Mesenchymal stem cell (in vitro differentiated cells and primary cell): ENCODE measurements around the gene SLC22A31.
A peak's percentile ranks its signal among the peaks of the same experiment; 100 is the strongest.

Experiments used
- DNase-seq: peaks from one replicate; pipeline ENCODE4 v3.0.0-alpha.2; 2013
- H2AFZ ChIP-seq: one replicate; pipeline ENCODE4 v1.6.1; 2013; ENCODE audit warnings: low read depth, mild to moderate bottlenecking, control low read depth, inconsistent platforms, low read length, moderate library complexity
- H2AK5ac ChIP-seq: 2 replicates; pipeline ENCODE4 v1.6.1; 2013; ENCODE audit warnings: low read length, moderate library complexity, mild to moderate bottlenecking, inconsistent platforms; ENCODE audit not compliant: severe bottlenecking
- H2BK120ac ChIP-seq: one replicate; pipeline ENCODE4 v1.6.1; 2013; ENCODE audit warnings: low read depth, mild to moderate bottlenecking, inconsistent platforms, low read length, moderate library complexity
- H2BK12ac ChIP-seq, 2 experiments: one replicate each; pipeline ENCODE4 v1.6.1; 2013; ENCODE audit warnings: inconsistent platforms in 2 of 2, low read length in 2 of 2, mild to moderate bottlenecking in 2 of 2, moderate library complexity in 2 of 2, control low read depth in 1 of 2
- H2BK15ac ChIP-seq: one replicate; pipeline ENCODE4 v1.6.1; 2013; ENCODE audit warnings: mild to moderate bottlenecking, low read depth, inconsistent platforms; ENCODE audit not compliant: poor library complexity, severe bottlenecking
- H2BK5ac ChIP-seq: 2 replicates; pipeline ENCODE4 v1.6.1; 2013; ENCODE audit warnings: low read depth, mild to moderate bottlenecking, low read length, control low read depth, inconsistent platforms; ENCODE audit not compliant: poor library complexity, severe bottlenecking
- H3K14ac ChIP-seq, 2 experiments: one replicate each; pipeline ENCODE4 v1.6.1; 2013; ENCODE audit warnings: inconsistent platforms in 2 of 2, low read length in 2 of 2, control low read depth in 1 of 2, mild to moderate bottlenecking in 1 of 2, moderate library complexity in 1 of 2
- H3K18ac ChIP-seq, 2 experiments: one replicate each; pipeline ENCODE4 v1.6.1; 2013; ENCODE audit warnings: inconsistent platforms in 2 of 2, low read length in 2 of 2, control low read depth in 1 of 2, low read depth in 1 of 2, mild to moderate bottlenecking in 1 of 2
- H3K23ac ChIP-seq, 2 experiments: one replicate each; pipeline ENCODE4 v1.6.1; 2013; ENCODE audit warnings: inconsistent platforms in 2 of 2, low read length in 2 of 2, mild to moderate bottlenecking in 2 of 2, moderate library complexity in 2 of 2, control low read depth in 1 of 2
- H3K27ac ChIP-seq: 2 replicates; pipeline ENCODE4 v1.5.1; 2013; ENCODE audit warnings: mild to moderate bottlenecking, moderate library complexity, low read length, control low read depth, inconsistent platforms; ENCODE audit not compliant: poor library complexity, severe bottlenecking
- H3K27me3 ChIP-seq, 2 experiments: 2 replicates each; pipeline versions ENCODE4 v1.6.1 to v1.7.0; 2013; ENCODE audit warnings: low read length in 2 of 2, mild to moderate bottlenecking in 2 of 2, moderate library complexity in 2 of 2, control low read depth in 1 of 2, inconsistent platforms in 1 of 2; ENCODE audit not compliant: control insufficient read depth in 1 of 2, insufficient read depth in 1 of 2
- H3K36me3 ChIP-seq, 2 experiments: 2 replicates each; pipeline versions ENCODE4 v1.6.1 to v1.7.0; 2013; ENCODE audit warnings: low read length in 2 of 2, control low read depth in 1 of 2, inconsistent platforms in 1 of 2, low read depth in 1 of 2, mild to moderate bottlenecking in 1 of 2; ENCODE audit not compliant: insufficient read depth in 2 of 2, control insufficient read depth in 1 of 2
- H3K4ac ChIP-seq, 2 experiments: one replicate each; pipeline ENCODE4 v1.6.1; 2013; ENCODE audit warnings: inconsistent platforms in 2 of 2, low read length in 2 of 2, mild to moderate bottlenecking in 2 of 2, moderate library complexity in 2 of 2, control low read depth in 1 of 2, low read depth in 1 of 2
- H3K4me1 ChIP-seq: 2 replicates; pipeline ENCODE4 v1.6.1; 2013; ENCODE audit warnings: low read depth, low read length, control low read depth; ENCODE audit not compliant: control insufficient read depth, insufficient read depth
- H3K4me2 ChIP-seq: 2 replicates; pipeline ENCODE4 v1.6.1; 2013; ENCODE audit warnings: low read length, mild to moderate bottlenecking, inconsistent platforms; ENCODE audit not compliant: poor library complexity, severe bottlenecking
- H3K4me3 ChIP-seq, 2 experiments: 2 replicates each; pipeline versions ENCODE4 v1.5.1 to v1.7.0; 2013; ENCODE audit warnings: low read length in 2 of 2, mild to moderate bottlenecking in 2 of 2, control low read depth in 1 of 2, low read depth in 1 of 2; ENCODE audit not compliant: insufficient read depth in 1 of 2
- H3K79me1 ChIP-seq: replicated peaks from 2 replicates; pipeline ENCODE4 v1.6.1; 2013; ENCODE audit warnings: mild to moderate bottlenecking, control low read depth, low read length, inconsistent platforms; ENCODE audit not compliant: poor library complexity, severe bottlenecking
- H3K9ac ChIP-seq: 2 replicates; pipeline ENCODE4 v1.7.0; 2013; ENCODE audit warnings: mild to moderate bottlenecking, low read length, moderate library complexity
- H3K9me3 ChIP-seq: 2 replicates; pipeline ENCODE4 v1.7.0; 2013; ENCODE audit warnings: mild to moderate bottlenecking, low read length; ENCODE audit not compliant: control insufficient read depth
- H4K8ac ChIP-seq: one replicate; pipeline ENCODE4 v1.6.1; 2013; ENCODE audit warnings: inconsistent platforms, mild to moderate bottlenecking, low read length, moderate library complexity
- H4K91ac ChIP-seq: one replicate; pipeline ENCODE4 v1.6.1; 2013; ENCODE audit warnings: mild to moderate bottlenecking, low read length, inconsistent platforms
- WGBS: methylation state at CpG from one replicate; pipeline ENCODE4 v1.1.7; 2013; ENCODE audit warnings: mixed read lengths; 5-methylcytosine and 5-hydroxymethylcytosine counted together

The SLC22A31 gene

GRCh38 chr16:89184933-89185794, 15.2 kb downstream of the SLC22A31 start:
- Histone ChIP-seq H3K79me1 (no peaks in the 10 kb centered on the region), H4K8ac (no peak overlapping the region), H4K91ac (no peak overlapping the region), H3K27ac (no peak overlapping the region), H3K36me3 (no peaks in the 10 kb centered on the region), H2BK15ac (no peak overlapping the region), H2BK12ac (no peak overlapping the region), H3K9me3 (no peaks in the 10 kb centered on the region), H3K9ac (no peak overlapping the region), H2AK5ac (no peak overlapping the region), H3K4me2 (no peak overlapping the region), H3K4me1 (no peaks in the 10 kb centered on the region), H2BK120ac (no peak overlapping the region), H3K4me3 (no peak overlapping the region), H3K23ac (no peak overlapping the region), H3K4ac (no peak overlapping the region), H3K18ac (no peak overlapping the region), H2AFZ (no peak overlapping the region), H2BK5ac (no peak overlapping the region), H3K14ac (no peak overlapping the region), H3K27me3 (peaks cover 8 to 40% of the 10 kb centered on the region in 2 experiments)
- WGBS, result 89% methylated on average over 48 of the region's 48 CpGs
- DNase-seq, result no peak

GRCh38 chr16:89184677-89184932, 15.7 kb downstream of the SLC22A31 start:
- Histone ChIP-seq H3K27ac (no peak overlapping the region), H4K91ac (peak overlapping the region; percentile 11), H2BK12ac (no peak overlapping the region), H3K4me1 (no peaks in the 10 kb centered on the region), H2AK5ac (no peak overlapping the region), H3K36me3 (no peaks in the 10 kb centered on the region), H4K8ac (no peak overlapping the region), H3K4me2 (no peak overlapping the region), H2BK15ac (no peak overlapping the region), H2AFZ (no peak overlapping the region), H3K9ac (no peak overlapping the region), H2BK5ac (no peak overlapping the region), H3K79me1 (no peaks in the 10 kb centered on the region), H2BK120ac (no peak overlapping the region), H3K4me3 (no peak overlapping the region), H3K14ac (peak overlapping the region in 1 of 2 experiments; percentile 9), H3K4ac (no peak overlapping the region), H3K9me3 (no peaks in the 10 kb centered on the region), H3K27me3 (peaks cover 12 to 45% of the 10 kb centered on the region in 2 experiments), H3K18ac (no peak overlapping the region), H3K23ac (no peak overlapping the region)
- no peak for DNase-seq
- 86% methylated on average over 9 of the region's 9 CpGs for WGBS

GRCh38 chr16:89183975-89184676, 16.2 kb downstream of the SLC22A31 start:
- Histone ChIP-seq H3K18ac (no peak overlapping the region), H3K4me3 (no peak overlapping the region), H2AK5ac (no peak overlapping the region), H3K79me1 (no peaks in the 10 kb centered on the region), H3K9me3 (no peaks in the 10 kb centered on the region), H3K9ac (no peak overlapping the region), H3K4me1 (no peaks in the 10 kb centered on the region), H4K91ac (peak overlapping the region; percentile 11), H3K4ac (no peak overlapping the region), H2BK5ac (no peak overlapping the region), H2AFZ (no peak overlapping the region), H2BK15ac (no peak overlapping the region), H3K23ac (no peak overlapping the region), H4K8ac (no peak overlapping the region), H3K36me3 (no peaks in the 10 kb centered on the region), H3K14ac (peak overlapping the region in 1 of 2 experiments; percentile 9), H2BK120ac (no peak overlapping the region), H3K27me3 (peaks cover 12 to 47% of the 10 kb centered on the region in 2 experiments), H2BK12ac (no peak overlapping the region), H3K27ac (no peak overlapping the region), H3K4me2 (no peak overlapping the region)
- WGBS, result 88% methylated on average over 26 of the region's 26 CpGs
- no peak for DNase-seq

DNA sequence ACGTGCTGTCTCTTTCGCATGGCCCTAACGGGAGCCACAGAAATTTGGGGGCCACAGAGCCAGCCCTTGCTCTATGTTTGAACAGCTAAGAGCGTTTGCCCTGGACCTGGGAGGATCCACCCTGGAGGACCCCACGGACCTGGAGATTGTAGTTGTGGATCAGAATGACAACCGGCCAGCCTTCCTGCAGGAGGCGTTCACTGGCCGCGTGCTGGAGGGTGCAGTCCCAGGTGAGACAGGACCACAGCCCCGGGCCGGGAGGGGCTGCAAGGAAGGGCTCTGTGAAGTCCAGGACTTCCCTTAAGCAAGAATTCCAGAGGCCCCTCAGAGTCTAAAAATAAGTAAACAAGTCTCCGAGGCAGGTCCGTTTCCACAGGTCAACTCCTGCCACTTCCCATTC, 16.9 kb downstream of the SLC22A31 start:
- DNase-seq, result no peak
- no peak overlapping the region for H3K14ac ChIP-seq
- no peak overlapping the region for H3K4me3 ChIP-seq
- no peaks in the 10 kb centered on the region for H3K36me3 ChIP-seq
- H2BK120ac ChIP-seq, result no peak overlapping the region
- no peaks in the 10 kb centered on the region for H3K9me3 ChIP-seq
- peaks cover 12 to 52% of the 10 kb centered on the region in 2 experiments for H3K27me3 ChIP-seq
- no peak overlapping the region for H3K9ac ChIP-seq
- H2AK5ac ChIP-seq, result no peak overlapping the region
- H3K4me1 ChIP-seq, result no peaks in the 10 kb centered on the region
- H2AFZ ChIP-seq, result no peak overlapping the region
- H3K23ac ChIP-seq, result no peak overlapping the region
- no peak overlapping the region for H3K27ac ChIP-seq
- H2BK12ac ChIP-seq, result no peak overlapping the region
- H4K8ac ChIP-seq, result no peak overlapping the region
- H3K18ac ChIP-seq, result no peak overlapping the region
- no peak overlapping the region for H3K4ac ChIP-seq
- H4K91ac ChIP-seq, result no peak overlapping the region
- H2BK15ac ChIP-seq, result no peak overlapping the region
- H2BK5ac ChIP-seq, result no peak overlapping the region
- no peak overlapping the region for H3K4me2 ChIP-seq
- H3K79me1 ChIP-seq, result no peaks in the 10 kb centered on the region
- WGBS, result 69% methylated on average over 11 of the region's 13 CpGs
